Choroid plexus epithelial cell (primary cell): Measurements from ENCODE around the gene MAMLD1.

Experiments
- DNase-seq: peaks from one replicate; pipeline ENCODE4 v3.0.0-alpha.2; 2010; ENCODE audit warnings: low read depth
- H3K4me3 ChIP-seq: 2 replicates; pipeline ENCODE4 v1.5.1; 2011; ENCODE audit warnings: low read depth, mild to moderate bottlenecking, control low read depth, low read length, moderate library complexity
- TF ChIP-seq, protein P1 (sequence below): conservative IDR thresholded peaks from 2 replicates; pipeline ENCODE4 v1.5.1; 2011; ENCODE audit warnings: low read depth, mild to moderate bottlenecking, control low read depth, inconsistent platforms, low read length, moderate library complexity

Gene MAMLD1

DNA sequence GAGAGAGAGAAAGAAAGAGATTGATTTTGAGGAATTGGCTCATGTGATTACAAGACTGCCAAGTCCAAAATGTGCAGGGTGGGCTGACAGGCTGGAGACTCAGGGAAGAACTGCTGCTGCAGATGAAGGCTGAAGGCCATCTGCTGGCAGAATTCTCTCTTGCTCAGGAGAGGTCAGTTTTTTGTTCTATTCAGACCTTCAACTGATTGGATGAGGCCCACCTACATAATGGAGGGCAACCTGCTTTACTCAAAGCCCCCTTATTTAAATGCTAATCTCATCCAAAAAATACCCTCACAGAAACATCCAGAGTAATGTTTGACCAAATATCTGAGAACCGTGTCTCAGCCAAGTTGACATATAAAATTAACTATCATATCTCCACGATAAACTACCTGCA, 38.2 kb upstream of the MAMLD1 start:
- H3K4me3 ChIP-seq: no peak overlapping the region
- peak; percentile 24 for DNase-seq
- TF ChIP-seq, protein P1, sequence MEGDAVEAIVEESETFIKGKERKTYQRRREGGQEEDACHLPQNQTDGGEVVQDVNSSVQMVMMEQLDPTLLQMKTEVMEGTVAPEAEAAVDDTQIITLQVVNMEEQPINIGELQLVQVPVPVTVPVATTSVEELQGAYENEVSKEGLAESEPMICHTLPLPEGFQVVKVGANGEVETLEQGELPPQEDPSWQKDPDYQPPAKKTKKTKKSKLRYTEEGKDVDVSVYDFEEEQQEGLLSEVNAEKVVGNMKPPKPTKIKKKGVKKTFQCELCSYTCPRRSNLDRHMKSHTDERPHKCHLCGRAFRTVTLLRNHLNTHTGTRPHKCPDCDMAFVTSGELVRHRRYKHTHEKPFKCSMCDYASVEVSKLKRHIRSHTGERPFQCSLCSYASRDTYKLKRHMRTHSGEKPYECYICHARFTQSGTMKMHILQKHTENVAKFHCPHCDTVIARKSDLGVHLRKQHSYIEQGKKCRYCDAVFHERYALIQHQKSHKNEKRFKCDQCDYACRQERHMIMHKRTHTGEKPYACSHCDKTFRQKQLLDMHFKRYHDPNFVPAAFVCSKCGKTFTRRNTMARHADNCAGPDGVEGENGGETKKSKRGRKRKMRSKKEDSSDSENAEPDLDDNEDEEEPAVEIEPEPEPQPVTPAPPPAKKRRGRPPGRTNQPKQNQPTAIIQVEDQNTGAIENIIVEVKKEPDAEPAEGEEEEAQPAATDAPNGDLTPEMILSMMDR: no peak

DNA sequence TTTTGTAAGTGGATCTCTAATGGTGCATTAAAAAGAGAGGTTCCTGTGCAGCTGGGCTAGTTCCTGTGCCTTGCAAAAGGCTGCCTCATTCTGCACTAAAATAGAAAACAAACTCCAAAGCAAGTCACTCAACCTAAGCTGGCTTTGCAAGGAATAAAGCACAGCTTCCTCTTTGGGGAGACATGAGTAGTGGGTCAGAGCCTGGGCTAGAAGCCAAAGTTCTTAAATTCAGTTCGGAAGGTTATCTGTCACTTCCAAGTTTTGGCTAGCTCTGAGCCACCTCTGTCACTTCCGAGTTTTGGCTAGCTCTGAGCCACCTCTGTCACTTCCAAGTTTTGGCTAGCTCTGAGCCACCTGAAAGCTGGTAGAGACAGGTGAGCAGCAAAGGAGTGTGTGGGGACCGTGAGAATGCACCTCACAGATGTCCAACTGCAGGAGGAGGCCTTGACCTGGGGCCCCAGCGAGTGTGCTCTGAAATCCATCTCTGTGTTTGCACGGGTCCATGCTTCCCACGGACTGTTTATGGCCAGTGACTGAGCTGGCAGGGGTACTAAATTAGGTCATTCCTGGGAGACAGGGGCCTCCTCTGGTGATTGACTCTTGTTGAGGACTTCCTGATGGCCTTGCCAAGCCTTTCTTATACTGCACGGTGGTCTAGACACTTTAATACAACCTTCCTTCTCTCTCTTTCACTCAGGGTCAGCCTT, 36.4 kb upstream of the MAMLD1 start:
- no peak overlapping the region for H3K4me3 ChIP-seq
- TF ChIP-seq, protein P1: no peak
- no peak for DNase-seq

DNA sequence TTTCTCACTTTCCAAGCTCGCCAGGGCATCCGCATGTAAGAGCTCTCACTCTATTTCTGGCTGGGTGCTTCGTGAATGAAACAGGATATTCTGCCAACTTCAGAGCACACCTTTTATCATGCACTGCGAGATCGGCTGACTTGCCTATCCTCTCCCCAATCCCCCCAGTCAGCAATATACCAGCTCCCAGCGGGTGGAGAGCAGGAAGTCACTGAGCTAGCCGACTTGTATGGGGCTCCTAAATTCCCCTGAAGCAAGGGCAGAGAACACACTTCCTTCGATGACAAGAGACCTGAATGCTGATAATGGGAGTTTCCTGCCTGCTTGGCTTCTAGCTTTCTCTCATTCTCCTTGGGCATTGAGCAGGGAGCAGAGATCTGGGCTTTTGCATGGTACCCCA, 33.8 kb upstream of the MAMLD1 start:
- H3K4me3 ChIP-seq: no peak overlapping the region
- DNase-seq: no peak
- TF ChIP-seq, protein P1: no peak

DNA sequence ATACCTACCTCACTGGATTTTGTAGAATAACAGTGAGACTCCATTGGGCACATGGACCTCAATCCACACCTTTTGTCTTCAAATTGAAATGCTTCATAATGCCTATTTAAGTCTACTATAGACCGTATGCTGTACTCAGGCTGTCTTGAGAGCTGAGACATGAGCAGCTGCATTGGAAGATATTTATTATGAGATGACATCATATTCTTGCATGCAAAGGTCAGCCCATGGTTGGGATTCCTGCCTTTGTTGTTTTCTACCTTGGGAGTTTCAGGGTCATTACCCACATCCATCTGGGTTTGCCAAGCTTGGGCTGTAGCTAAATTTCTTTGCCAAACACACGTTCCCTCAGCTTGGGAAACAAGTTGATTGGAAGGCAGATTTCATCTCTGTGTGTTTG, 33.2 kb upstream of the MAMLD1 start:
- no peak for DNase-seq
- H3K4me3 ChIP-seq: no peak overlapping the region
- TF ChIP-seq, protein P1: no peak

DNA sequence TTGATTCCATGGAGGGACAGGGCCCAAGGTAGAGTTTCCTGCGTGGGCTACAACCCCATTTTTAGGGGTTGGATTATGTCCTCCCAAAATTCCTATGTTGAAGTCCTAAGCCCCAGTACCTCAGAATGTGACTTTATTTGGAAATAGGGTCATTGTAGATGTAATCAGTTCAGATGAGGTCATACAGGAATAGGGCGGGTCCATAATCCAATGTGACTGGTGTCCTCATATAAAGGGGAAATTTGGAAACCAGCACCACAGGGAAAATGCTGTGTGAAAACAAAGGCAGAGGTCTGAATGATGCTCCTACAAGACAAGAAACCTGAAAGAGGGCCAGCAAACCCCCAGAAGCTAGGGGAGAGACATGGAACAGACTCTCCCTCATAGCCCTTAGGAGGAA, 31.1 kb upstream of the MAMLD1 start:
- TF ChIP-seq, protein P1: no peak
- no peak for DNase-seq

DNA sequence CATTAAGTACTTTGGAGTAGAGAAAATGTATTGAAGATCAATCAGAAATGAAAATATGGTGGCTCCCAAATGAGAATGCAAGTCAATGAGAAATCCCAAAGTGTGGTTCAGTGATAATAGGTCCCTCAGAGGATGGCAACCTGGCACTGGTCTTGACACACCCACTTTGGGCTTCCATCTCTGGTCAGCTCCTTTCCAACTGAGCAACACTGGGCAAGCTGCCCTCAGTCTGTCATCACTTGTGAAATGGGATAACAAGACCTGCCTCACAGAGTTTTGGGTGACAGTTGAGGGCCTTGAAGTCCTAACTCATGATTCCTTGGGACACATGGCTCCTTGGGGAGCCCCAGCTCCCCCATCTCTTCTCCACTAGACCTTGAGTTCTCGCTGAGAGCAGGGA, 29.0 kb upstream of the MAMLD1 start:
- TF ChIP-seq, protein P1: no peak
- DNase-seq: no peak
- H3K4me3 ChIP-seq: no peak overlapping the region

More for the DNA sequence above, 31.1 kb upstream of the MAMLD1 start:
- H3K4me3 ChIP-seq: no peak overlapping the region

DNA sequence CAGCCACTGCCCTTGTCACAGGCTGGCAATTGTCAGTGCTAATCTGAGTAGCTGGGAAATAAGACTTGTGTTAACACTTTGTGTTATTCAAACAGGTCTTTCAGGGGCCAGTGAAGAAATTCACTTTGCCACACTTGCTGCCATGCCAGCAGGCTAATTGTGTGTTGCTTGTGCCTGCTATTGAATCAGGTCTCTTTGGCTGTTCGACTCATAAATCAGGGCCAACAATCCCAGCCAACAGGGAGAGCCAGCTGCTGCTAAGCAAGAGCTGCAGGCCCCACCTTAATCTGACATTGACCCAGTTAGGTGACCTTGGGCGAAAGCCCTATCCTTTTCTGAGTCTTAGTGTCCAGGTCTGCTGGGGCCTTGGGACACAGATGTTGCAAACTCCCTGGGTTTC, 28.1 kb upstream of the MAMLD1 start:
- no peak overlapping the region for H3K4me3 ChIP-seq
- TF ChIP-seq, protein P1: no peak
- no peak for DNase-seq
